GM12892 (cell line): ENCODE data around the gene MYO1H. TPM values are rescaled to one million over a fixed set of nuclear protein-coding genes. Genes with fewer than 3 reads are reported as not detected.

Experiments used
- DNase-seq: peaks from one replicate; pipeline ENCODE4 v3.0.0; 2011; ENCODE audit not compliant: insufficient read length
- FAIRE-seq: peaks from 2 replicates; lab custom pipeline; 2011; peaks lifted over from hg19 to GRCh38; lab: Jason Lieb, UNC
- POLR2A ChIP-seq: IDR thresholded peaks from 2 replicates; pipeline ENCODE4 v1.6.1; 2011; ENCODE audit warnings: low read depth, low read length, control low read depth
- POLR2AphosphoS5 ChIP-seq: IDR thresholded peaks from 2 replicates; pipeline ENCODE4 v1.6.1; 2011; ENCODE audit warnings: low read depth, low read length, control low read depth
- TAF1 ChIP-seq: IDR thresholded peaks from 2 replicates; pipeline ENCODE4 v1.6.1; 2011; ENCODE audit warnings: low read depth, mild to moderate bottlenecking, control low read depth, low read length, borderline replicate concordance
- polyA plus RNA-seq: library from polyadenylated mRNA; unstranded; fragments of >200 nt; gene quantifications from one replicate; pipeline ENCODE4 v1.2.1, GENCODE V29; 2012; ENCODE audit warnings: missing spikeins, inconsistent platforms; ENCODE audit not compliant: missing spikeins

MYO1H gene, protein sequence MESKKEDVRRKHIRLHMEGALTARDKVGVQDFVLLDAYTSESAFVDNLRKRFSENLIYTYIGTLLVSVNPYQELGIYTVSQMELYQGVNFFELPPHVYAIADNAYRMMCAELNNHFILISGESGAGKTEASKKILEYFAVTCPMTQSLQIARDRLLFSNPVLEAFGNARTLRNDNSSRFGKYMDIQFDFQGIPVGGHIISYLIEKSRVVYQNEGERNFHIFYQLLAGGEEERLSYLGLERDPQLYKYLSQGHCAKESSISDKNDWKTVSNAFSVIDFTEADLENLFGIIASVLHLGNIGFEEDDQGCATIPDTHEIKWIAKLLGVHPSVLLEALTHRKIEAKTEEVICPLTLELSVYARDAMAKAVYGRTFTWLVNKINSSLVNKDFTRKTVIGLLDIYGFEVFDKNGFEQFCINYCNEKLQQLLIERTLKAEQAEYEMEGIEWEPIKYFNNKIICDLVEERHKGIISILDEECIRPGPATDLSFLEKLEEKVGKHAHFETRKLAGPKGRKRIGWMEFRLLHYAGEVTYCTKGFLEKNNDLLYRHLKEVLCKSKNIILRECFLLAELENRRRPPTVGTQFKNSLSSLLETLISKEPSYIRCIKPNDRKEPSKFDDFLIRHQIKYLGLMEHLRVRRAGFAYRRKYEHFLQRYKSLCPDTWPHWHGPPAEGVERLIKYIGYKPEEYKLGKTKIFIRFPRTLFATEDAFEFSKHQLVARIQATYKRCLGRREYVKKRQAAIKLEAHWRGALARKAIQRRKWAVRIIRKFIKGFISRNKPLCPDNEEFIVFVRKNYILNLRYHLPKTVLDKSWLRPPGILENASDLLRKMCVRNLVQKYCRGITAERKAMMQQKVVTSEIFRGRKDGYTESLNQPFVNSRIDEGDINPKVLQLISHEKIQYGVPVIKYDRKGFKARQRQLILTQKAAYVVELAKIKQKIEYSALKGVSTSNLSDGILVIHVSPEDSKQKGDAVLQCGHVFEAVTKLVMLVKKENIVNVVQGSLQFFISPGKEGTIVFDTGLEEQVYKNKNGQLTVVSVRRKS
- polyA plus RNA-seq, result 0.06 TPM

GRCh38 chr12:109347589-109347988 is at the start of gene MYO1H:
MYO1H (plus strand) TSS chr12:109347900; CDS start chr12:109347961, 61 bp downstream.
- FAIRE-seq (no peak), DNase-seq (no peak)
- TF ChIP-seq POLR2A (no peak), POLR2AphosphoS5 (no peak), TAF1 (no peak)

GRCh38 chr12:109299849-109300248 is 47.9 kb upstream of the MYO1H start:
- no peak for TF ChIP-seq POLR2AphosphoS5
- TF ChIP-seq POLR2A, result no peak
- TF ChIP-seq TAF1, result no peak
- DNase-seq (no peak), FAIRE-seq (no peak)

DNA sequence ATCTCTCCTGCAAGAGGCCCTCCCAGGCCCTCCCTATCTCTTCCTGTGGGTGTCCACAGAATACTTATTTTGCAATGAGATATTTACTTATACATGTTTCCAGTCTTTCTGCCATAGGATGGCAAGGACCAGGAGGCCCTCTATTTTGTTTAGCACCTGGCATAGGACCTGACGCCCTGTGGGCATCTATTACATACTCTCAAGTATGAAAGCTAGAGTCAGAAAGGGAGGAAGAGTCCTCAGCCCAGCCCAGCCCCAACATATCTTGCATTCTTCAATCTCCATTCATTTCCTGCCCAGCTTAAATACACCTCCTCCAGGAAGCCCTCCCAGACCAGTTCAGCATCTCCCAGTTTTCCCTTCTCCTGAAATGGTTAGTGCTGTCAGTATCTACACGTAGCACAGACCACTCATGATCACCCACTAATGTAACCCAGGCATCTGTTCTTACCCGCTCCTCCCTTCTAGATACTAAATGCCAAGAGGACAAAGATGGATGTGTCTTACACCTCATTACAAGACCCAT is 46.0 kb upstream of the MYO1H start:
- TF ChIP-seq TAF1 (no peak), POLR2A (no peak), POLR2AphosphoS5 (no peak)
- DNase-seq (no peak), FAIRE-seq (no peak)

- TF ChIP-seq POLR2AphosphoS5 (no peak), TAF1 (no peak), POLR2A (no peak)
- FAIRE-seq (no peak), DNase-seq (no peak)
These were observed 45.3 kb upstream of the MYO1H start for GRCh38 chr12:109302358-109302757.

- DNase-seq, result no peak
- no peak for FAIRE-seq
- TF ChIP-seq TAF1, result no peak
- no peak for TF ChIP-seq POLR2AphosphoS5
- TF ChIP-seq POLR2A, result no peak
These were observed 44.9 kb upstream of the MYO1H start for GRCh38 chr12:109302770-109303169.

DNA sequence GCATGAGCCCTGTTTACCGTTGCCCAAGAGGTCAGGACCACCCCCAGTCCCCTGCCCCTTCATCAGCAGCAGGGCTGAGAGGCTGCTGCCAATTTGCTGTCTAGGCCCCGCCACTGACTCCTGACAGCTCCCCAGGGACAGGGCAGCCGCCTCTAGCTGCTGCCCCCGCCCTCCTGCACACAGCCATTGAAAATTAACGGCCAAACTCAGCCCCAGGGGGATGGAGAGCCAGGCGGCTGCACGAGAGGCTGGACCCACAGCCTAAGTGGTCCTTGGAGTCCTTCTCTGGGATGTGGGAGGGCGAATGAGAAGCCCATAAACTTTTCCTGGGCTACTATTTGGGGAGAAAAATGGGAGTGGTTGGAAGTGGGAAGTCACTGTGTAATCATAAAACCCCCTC is 43.2 kb upstream of the MYO1H start:
- TF ChIP-seq POLR2A (no peak), POLR2AphosphoS5 (no peak), TAF1 (no peak)
- DNase-seq (no peak), FAIRE-seq (no peak)

DNA sequence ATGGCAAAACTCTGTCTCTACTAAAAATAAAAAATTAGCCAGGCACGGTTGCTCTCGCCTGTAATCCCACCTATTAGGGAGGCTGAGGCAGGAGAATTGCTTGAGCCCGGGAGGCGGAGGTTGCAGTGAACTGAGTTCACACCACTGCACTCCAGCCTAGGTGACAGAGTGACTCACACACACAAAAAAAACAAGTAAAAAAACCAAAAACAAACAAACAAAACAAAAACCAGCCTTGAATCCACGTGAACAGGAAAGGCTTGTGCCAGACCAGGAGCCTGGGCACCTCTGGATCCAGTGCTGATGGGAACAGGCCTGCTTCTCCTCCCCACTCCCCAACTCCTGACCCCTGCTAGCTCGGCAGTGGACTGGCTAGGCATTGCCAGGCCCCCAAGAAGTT is 42.2 kb upstream of the MYO1H start:
- DNase-seq (no peak), FAIRE-seq (no peak)
- TF ChIP-seq POLR2AphosphoS5 (no peak), POLR2A (no peak), TAF1 (no peak)

DNA sequence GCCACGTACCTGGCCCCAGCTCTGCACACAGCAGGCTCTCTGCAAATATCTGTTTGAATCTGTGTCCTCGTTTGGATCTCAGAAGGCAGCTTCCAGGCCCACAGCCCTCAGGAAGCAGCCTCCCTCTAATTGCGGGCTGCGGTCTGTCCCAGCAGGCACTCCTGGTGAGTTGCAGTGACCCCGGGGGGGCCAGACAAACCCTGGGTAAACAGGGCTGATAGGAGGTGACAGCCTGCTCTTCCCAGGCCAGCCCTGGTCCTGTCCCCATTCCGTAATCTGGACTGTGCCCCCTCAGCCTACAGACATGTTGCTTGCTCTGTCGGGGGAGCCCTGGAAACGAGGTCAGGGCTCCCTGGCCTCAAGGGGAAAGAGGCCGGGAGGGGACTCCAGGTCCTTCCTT is 40.6 kb upstream of the MYO1H start:
- FAIRE-seq, result no peak
- TF ChIP-seq TAF1, result no peak
- TF ChIP-seq POLR2AphosphoS5, result no peak
- no peak for TF ChIP-seq POLR2A
- no peak for DNase-seq

- no peak for FAIRE-seq
- TF ChIP-seq POLR2AphosphoS5, result no peak
- no peak for TF ChIP-seq POLR2A
- no peak for TF ChIP-seq TAF1
- no peak for DNase-seq
These were observed 38.9 kb upstream of the MYO1H start, which contains the start of gene FOXN4 for GRCh38 chr12:109308534-109309380. FOXN4 (minus strand) TSS chr12:109309284; CDS start chr12:109308321, 963 bp downstream.

DNA sequence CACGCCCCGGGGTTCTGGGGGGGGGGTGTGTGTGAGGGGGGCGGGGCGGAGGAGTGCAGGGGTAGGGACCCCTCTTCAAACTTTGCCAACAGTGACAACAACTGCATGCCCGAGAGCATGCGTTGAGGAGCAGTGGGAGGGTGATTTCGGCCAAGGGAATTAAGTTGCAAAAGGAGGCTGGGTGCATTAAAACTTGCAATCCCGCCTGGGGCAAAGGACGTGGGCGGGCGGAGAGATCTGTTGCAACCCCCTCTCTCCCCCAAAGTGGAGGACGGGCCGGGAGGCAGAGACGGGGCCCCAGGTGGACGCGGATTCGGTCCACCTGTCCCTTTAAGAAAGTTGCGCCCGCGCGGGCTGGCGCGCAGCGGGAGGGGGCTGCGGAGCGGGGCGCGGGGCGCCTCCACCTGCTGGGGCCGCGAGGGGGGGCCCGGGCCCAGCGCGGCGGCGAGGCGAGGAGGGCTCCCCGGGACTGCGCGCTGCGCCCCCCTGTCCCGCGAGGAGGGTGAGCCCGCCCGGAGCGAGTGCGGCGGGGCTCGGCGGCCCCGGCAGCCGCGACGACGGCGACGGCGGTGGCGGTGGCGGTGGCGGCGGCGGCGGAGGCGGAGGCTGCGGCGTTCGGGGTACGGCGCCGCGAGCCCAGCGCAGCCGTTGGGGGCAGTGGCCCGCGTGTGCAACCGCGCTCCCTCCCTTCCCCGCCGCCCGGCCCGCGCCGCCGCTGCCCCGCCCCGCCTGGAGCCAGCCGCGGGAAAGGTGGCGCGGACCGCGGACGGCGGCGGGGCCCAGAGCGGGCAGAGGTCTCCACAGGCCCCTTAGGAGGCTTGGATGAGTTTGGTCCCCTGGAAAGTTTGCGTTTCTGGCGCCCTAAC is 38.1 kb upstream of the MYO1H start:
- FAIRE-seq, result no peak
- no peak for DNase-seq
- TF ChIP-seq TAF1 (no peak), POLR2AphosphoS5 (no peak), POLR2A (no peak)
